HG03571 (cell line): ENCODE measurements around the gene CUX1.
"Not testable (repeated sequence)": the region's sequence is repeated elsewhere in the genome, so short reads cannot be mapped to it uniquely, and the experiment has no call there.

ENCODE experiments used
- ATAC-seq: cut with Tn5 transposase; IDR thresholded peaks from one replicate; pipeline ENCODE4 v1.9.1; 2021; ENCODE audit not compliant: unreplicated experiment

Gene CUX1

DNA sequence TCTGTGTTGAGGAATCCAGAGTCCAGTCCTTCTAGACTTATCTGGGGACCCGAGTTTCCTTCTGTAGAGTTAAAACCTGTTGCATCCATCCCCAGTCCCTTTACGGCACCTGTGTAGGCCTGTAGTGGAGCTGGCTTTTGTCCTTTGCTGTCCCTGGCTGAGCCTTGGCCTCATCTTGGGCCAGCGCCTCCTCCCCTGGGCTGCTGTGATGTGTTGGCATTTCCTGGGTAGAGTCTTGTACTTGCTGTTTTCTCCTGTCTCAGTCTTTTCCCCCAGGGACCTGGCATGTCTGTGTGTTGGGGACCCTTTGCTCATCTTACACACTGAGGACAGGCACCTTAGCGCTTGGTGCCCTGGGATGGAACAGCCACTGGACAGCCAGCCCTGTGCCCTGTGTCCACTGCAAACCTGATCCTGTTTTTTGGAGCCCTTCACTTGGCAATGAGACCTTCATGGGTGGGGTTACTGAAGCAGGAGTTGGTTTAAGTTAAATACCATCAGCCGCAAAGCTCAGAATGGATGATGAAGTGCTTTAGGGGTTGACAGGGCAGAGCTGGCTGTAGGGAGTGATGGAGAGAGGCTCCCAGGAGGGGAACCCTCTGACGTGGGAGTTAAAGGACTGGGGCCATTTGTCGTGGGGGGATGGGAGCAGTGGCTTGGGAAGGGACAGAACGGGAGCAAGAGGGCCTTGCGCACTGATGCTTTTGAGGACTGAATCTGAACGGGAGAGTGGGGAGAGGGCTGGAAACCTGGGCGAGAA lies 50.9 kb downstream of the CUX1 start:
- no peak for ATAC-seq

DNA sequence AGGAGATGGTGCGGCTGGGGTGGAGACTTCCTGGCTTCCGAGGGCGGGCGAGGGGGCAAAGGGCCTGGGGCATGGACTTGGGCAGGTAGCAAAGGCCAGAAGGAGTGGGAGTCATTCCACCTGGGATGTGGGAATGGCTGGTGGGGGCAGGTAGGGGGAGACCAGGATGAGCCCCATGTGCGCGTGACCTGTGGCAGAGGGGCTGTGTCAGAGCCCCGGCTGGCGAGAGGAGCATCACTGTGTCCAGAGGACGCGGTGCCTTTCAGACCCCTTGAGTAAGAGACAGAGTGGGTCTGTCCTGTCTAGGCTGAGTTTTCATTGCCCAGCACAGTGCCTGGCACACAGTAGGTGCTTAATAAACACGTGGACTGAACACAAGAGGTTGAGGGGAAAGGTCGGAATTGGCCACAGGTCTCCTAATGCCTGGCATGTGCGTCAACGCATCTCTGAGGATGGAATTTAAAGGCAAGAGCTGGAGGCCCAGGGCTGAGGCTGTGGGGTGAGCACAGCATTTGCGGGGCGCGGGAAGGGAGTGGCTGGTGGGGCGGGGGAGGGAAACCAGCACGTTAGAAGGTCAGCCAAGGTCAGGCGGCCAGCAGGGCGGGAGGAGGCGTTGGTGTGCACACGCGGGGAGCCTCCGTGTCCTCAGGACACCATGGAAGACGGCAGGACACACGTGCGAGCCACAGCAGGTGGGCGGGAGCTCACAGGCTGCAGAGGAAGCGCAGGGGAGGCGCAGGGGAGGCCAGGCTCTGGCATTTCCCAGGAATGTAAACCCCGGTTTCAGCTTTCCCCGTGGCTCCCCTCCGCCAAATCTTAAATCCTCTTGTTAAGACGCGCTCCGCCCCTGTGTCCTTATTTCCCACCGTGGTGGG lies 51.8 kb downstream of the CUX1 start:
- no peak for ATAC-seq

DNA sequence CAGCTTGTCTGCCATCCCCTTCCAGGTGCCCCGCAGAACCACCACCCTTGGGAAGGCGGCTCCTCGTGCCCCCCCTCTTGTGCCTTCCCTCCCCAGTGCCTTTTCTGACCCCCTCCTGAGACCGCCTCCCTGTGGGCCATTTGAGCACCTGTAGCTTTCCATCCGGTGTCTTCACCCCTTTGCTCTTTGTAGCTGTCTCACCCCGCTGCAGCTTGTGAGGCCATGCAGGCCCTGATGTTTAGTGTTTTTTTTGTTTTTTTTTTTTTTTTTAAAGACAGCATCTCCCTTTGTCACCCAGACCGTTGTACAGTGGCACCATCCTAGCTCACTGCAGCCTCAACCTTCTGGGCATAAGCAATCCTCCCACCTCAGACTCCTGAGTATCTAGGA lies 52.5 kb downstream of the CUX1 start:
- ATAC-seq = no peak

DNA sequence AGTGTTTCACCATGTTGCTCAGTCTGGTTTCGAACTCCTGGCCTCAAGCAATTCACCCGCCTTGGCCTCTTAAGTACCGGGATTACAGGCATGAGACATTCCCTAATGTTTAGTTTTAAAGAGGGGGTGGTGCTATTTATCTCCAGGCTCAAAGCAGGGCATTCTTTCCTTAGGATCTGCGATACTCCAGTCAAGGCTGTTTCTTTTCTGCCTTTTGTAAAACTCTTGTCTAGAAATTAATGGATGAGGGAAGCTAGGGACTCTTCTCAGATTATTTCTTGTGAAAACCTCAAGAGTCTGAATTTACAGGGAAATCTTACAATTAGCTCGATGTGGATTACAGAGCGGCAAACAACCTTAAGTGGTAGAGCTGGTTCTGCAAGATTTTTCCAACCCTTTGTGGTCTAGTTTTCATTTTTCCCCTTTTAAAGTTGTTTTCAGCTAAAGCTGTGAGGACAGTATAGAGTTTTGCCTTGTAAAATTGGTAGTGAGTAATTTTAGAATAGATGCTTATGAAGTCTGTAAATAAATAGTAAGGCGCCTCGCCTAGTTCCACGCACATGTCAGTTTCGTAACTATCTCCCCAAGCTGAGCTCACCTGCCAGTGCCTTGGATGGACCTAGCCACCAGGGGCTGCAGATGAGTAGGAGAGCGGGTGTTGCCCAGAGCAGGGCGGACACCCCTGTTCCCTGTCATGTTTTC lies 53.1 kb downstream of the CUX1 start:
- ATAC-seq = no peak

DNA sequence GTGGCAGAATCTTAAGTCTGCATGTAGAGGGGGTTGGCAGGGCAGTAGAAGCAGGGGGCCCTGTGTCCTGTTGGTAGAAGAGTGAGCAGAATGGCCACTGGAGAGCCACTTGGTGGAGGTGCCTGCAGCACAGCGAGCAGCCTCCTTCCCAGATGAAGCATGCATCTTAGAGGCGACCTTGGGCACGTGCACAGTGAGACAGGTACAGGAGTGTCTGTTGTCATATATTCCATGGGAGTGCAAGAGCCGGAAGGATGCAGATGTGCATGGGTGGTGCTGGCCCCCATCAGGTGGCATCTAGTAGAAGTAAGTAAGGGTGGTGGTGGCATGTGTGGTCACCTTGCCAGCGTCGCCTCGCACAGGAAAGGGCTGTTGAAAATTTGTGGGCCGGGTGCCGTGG lies 53.9 kb downstream of the CUX1 start:
- no peak for ATAC-seq

DNA sequence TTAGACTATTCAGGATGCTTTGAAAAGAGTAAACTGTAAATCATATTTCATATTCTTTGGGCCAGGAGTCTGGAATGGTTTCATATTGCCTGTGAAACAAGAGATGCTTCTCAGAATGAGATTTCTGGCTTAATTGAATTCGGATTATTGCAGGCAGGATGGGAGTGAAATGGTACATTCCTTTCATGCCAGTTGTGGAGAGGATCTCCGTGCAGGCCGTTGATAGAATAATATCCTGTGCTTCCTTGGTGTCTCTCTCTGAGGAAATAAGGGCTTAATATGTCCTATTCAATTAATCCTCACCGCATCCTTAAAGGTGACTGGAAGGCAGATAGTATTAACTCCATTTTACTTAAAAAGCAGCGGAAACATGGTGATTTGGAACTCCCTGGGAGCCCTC lies 56.6 kb downstream of the CUX1 start:
- ATAC-seq = no peak

DNA sequence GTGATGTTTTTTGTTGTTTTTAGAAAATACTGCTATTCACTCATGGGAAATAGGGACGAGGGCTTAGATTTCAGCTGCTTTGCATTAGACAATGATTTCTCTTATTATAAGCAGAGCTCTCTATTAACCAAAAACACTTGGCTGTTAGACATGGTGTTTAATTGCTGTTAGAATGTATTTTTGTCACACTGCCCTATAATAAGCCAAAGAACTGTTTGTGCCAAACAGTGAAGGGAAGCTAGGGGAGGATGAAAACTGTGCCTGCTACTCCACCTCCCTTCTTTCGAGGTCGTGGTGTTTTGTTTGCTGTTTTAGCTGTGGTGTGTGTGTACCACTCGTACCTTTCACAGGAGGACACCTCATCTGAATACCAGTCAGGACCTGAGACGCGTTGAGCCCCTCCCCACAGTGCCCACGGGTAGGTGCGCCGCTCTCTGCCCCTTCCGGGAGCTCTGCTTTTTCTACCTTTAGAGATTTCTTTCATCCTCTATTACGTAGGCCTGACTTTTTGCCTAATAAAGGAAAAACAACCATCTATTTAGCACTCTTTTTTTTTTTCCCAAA lies 57.9 kb downstream of the CUX1 start:
- ATAC-seq = no peak

DNA sequence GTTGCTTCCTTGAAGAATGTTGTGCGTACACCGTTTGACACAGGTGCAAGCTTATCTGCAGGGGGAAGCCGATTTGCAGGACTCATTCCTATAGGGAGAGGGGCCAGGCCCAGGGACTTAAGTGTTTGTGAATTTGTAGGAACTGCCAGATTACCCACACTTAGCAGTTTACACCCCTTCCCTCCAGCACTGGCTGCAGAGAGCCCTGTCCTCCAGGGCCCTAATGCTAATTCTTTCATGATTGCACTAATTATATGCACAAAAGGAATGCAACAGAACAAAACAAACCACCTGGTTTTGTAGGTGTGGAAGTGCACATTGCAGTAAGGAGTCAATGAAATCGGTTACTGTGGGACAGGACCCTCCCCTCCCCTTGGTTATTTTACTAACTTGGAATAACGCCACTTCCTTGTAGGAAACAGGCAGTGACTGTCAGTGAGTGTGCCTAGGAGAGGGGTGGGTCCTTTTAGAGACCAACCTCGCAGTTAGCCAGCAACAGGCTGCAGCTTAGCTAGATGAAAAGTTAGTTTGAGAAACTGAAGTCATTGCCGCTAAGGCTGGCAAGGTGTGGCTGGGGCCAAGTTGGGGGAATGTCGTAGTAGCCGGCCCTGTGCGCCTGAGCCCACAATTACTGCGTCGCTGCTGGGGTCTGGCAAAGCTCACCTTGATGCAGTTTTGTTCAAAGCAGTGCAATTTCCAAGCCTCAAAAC lies 60.6 kb downstream of the CUX1 start:
- no peak for ATAC-seq

DNA sequence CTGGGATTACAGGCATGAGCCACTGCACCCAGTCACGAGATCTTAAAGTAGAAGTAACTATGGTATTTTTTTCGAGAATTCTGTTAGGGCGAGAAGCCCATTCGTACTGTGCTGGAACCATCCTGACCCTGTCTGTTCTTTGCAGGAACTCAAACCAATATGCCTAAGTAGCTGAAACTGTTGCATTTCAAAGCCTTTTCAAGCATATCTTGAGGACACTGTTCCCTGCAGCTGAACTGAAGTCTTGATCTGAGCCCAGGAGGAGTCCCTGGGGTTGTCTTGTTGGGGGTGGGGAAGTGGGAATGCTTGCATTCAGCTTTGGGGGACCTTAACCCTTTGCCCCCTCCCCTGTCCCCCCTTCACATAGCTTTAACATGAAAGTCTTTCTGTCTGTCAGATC lies 61.5 kb downstream of the CUX1 start:
- no peak for ATAC-seq

DNA sequence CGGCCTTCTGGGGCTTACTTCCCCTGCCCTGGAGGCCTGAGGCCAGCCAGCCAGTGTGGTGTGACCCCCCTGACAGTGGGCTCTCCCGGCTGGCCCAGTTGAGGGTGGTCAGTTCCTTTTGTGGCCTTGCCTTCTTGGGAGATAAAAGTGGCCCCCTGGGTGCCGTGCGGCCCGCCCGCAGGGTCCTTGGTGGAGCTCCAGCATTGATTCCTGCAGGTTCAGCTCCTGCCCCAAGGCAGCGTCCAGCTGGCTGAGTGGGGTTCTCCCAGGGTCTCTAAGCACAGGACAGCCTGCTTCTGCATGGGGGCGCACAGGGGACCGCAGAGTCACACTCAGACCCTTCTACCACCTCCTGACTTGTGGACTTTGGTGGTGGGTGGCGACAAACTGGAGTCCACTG lies 62.1 kb downstream of the CUX1 start:
- ATAC-seq = no peak

DNA sequence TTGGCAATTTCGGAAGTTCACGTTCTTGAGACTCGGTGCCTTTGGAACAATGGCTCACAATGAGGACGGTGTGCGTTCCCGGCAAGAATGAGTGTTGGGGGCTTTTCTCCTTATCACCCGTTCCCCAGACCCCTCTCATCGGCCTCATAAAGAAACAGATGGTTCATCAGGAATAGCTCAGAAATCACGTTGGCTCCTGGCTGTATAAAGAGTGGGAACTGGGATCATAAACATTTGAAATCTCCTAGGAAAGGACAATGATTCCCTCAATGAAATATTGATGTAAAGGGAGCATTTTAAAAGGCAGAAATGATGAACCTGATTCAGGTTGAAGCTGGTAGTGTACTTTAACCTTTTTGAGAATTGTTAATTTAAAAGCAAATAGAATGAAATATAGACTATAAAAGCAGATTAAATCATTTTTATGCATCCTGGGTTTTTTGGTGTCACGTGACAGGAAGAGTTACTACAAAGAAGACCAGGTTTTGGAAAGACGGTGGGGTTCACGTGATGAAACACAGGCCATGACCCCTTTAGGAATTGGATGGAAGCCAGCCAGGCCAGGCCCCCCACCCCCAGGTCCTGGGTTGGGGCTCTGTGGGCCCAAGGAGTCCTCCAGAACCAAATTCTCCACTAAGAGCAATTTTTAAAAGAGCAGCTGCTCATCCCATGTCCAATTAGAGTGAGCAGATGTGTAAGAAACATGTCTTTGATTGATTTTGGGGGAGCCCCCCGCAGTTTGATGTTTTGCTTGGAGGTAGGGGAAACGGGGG lies 63.0 kb downstream of the CUX1 start:
- no peak for ATAC-seq

DNA sequence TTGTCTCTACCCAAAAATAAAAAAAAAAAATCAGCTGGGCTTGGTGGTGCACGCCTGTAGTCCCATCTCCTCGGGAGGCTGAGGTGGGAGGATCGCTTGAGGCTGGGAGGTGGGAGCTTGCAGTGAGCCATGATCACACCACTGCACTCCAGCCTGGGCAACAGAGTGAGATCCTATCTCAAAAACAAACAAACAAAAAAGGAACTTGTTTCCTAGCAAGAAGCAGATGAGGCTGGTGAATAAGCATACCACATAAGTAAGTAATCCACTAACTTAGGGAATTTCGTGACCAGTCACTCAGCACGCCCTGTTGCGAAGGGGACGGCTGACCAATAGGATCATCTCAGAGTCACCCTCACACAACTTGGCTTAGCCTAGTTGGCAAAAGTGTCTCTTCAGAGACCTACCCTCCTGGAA lies 64.6 kb downstream of the CUX1 start:
- no peak for ATAC-seq

DNA sequence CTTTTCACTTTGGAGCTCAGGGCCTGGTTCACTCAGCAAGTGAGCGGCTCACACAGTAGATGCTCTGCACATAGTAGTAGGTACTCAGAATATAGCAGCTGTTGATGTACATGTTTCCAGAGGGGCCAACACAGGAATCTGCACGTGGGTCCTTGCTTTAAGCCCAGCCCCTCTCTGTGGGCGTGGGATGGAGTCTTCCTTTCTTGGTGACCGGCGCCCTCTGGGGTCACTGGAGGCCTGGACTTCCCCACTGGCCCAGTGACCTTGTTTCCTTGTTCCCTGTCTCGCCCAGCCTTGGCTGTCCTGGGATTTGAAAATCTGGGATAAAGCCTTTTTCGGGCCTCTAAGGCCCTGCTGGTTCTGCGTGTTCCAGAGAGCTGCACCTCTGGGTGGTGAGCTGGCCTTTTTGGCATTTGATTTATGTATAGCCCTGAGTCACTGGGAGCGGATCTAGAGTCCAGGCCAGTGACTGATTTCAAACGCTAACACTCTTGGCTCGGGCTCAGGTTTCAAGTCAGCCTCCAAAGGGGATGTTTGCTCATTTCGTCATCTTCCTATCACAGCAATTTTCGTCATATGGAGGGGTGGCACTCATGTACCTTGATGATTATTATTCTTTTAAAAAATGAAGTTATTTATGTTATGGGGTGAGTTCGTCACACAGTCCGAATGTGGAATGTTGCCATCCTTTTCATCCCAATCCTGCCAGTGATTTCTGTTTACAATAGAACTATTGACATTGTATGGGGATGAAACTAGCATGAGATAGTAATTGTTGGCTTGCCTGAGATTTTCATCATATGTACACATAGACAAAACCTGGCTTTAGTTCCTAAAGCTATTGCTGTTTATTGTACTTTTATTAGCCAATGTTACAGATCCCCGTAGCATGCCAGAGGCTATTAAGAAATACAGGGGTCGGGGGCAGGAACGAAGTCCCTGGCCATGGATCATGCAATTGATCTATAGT lies 65.5 kb downstream of the CUX1 start:
- ATAC-seq = no peak

DNA sequence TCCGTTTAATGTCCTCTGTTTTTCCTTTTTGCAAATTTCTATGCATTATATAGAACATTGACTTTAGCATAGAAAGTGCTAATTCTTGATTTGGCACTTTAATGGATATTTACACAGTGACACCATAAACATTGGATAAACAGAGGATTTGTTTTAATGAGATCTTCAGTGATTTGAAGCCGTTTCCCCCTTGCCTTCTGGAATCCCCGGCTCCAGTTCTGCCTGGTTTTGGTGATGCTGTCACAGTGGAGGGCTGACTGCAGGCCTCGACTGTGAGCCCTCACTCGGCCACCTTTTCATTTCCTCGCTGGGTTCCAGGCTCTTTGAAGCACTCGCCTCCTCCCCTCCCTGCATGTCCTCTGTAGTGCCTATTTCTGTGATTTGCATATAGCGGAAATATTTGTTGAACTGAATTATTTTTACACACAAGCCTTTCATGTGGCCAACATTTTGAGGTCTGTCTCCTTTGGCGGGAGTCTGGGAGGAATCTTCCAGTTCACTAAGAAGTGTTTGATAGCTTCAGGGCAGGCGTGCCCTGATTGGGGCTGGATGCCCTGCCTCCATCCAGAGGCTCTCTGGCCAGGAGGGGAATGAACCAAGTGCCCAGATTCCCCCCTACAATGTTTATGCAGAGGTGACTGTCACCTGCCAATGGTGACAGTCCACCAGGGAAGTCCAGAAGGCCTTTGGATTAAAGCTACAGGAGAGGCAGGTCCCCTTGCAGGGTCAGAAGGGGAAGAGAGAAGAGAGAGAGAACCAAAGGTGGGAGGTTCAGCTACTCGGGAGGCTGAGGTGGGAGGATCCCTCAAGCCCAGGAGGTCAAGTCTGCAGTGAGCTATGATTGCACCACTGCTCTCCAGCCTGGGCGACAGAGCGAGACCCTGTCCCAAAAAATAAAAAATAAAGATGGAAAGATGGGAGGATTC lies 67.5 kb downstream of the CUX1 start:
- ATAC-seq = no peak

DNA sequence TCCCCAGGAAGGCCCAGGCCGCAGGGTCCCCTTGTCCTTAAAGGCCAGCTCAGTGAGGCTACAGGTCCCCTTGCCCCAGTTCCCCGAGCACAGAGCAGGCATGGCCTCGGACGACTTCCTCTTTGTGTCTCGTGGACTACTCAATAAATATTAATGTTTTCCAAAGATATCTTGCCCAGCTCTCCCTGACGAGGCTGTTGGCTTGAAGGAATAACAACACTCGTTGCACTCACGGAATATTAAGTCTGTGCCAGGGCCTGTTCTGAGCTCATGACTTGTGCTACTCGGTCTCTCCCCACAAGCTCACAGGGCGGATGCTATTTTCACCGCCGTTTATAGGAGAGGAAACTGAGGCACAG lies 68.2 kb downstream of the CUX1 start:
- ATAC-seq = no peak

DNA sequence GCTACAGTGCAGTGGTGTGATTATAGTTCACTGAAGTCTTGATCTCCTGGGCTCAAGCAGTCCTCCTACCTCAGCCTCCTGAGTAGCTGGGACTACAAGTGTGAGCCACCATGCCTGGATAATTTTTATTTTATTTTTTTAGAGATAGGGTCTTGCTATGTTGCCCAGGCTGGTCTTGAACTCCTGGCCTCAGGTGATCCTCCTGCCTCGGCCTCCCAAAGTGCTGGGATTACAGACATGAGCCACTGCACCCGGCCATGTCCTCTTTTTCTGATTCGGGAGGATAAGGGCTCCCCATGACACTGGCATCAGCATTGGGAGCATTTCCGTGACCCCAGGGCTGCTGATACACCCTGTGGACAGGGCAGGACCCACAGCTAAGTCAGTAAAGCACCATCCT lies 69.9 kb downstream of the CUX1 start:
- ATAC-seq = not testable (repeated sequence)

DNA sequence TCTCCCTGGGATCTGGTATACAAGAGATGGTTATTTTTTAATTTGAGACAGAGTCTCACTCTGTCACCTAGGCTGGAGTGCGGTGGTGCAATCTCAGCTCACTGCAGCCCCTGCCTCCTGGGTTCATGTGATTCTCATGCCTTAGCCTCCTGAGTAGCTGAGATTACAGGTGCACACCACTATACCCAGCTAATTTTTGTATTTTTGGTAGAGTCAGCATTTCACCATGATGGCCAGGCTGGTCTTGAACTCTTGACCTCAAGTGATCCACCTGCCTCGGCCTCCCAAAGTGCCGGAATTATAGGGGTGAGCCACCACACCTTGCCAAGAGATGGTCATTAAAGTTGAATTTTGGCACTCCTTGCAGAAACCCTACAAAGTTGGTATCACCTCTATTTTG lies 71.1 kb downstream of the CUX1 start:
- ATAC-seq = not testable (repeated sequence)
